IPS-11a (cell line): ENCODE data around the gene SULT1C3.

ENCODE experiments used
- H3K4me3 ChIP-seq: one replicate; pipeline ENCODE4 v1.5.1; 2013; ENCODE audit warnings: low read depth, low read length, control low read depth

Gene SULT1C3

DNA sequence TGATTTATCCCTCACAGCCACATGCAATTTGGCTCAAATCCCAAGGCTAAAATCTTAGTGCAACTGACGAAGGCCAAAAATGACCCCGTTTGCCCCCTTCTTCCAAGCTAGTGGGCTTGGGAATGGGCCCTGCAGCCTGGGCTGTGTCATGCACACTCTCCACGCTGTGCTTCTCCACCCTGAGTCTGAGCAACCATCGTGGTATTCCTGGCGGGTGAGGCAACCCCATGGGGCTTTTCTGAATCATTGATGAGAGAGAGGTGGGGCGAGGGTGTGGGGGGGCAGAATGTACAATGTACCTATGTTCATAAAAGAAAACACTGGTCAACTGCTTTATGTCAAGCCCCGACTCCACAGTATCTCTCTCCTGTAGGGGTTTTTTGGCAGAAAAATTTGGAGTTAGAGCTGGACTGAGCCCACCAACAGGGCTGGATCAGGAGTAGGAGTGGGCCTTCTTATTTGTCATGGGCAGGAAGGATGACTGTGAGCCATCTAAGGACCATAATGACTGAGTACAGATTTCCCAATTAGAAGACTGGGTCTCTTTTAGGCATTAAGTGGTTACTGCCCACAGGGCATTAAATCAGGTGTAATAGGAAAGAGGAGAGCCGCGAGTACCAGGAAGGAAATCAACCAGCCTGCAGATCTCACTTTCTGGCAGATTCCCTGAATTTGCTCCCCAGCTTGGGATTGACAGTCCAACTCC lies 57.8 kb downstream of the SULT1C3 start:
- H3K4me3 ChIP-seq, result no peak overlapping the region

DNA sequence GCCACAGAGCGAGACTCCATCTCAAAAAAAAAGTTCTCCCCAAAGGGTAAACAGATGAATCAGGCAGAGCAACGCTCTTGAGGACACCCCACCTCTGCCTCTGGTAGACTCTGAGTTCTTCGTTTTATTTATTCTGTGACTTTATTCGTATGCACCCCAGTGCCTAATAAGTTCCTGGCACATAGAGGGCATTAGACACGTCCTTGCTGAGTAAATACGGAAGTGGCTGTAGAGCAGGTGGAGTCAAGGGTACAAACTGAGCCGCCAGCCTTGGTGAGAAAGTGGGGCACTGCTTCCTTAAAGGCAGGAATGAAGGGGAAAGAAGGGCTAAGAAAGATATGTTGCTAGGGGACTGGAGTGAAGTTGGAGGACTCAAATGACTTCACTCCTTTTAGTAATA lies 61.8 kb downstream of the SULT1C3 start:
- no peak overlapping the region for H3K4me3 ChIP-seq

DNA sequence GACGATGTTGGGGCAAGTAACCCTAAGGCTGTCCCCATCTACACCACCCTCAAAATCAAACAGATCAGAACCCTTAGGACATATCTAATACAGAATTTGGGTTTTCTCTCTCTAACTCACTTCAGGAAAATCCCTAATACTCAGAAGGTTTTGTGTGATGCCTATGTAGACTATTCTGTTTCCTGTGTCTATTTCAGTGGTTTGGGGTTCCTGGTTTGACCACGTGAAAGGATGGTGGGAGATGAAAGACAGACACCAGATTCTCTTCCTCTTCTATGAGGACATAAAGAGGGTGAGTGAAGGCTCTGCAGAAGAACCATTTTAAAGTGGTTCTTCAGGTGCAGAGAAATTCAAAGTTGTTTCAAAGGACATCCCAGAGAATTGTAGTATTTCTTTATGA lies 65.2 kb downstream of the SULT1C3 start:
- H3K4me3 ChIP-seq, result no peak overlapping the region

DNA sequence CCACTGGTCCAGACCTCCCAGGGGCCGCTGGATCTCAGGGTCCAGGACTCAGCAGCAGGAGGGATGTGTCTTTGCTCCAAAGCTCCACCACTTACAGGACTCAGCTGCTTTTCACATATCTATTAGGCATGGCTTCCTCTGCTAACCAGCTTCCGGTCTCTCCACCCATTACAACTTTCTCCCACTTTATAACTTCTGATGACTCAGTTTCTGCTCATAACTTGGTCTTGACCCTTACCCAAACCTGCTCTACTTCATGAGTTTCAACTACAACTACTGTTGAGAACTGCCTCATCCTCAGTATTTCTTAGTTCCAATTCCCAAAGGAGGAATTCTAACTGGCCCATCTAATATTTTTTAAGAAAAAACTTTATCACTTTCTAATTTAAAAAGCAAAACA lies 66.1 kb downstream of the SULT1C3 start:
- no peak overlapping the region for H3K4me3 ChIP-seq

DNA sequence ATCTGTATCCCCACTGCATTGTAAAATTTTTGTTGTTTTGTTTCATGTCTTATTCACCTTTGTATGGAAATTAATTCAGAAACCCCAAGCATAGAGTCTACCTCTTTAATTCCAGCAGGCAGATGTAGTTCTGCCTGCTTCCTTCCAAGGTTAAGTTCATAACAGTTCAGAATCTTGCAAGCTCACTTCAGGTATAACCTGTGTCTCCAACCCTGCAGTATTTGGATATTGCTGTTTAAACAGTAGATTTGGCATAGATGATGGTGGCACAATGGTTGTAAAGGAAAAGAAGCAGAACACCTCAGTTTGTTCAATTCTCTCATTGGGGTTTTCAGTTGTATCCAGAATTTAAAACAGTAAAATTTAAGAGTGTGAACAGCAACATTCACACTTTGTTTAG lies 70.1 kb downstream of the SULT1C3 start:
- no peak overlapping the region for H3K4me3 ChIP-seq
